ENCODE data around the gene MYBPC1. TPM values are rescaled to one million over a fixed set of nuclear protein-coding genes. Genes with fewer than 3 reads are reported as not detected.

MYBPC1 gene
- total RNA-seq, result not detected
- polyA plus RNA-seq, result under 1 TPM; 0.06 to 0.07 TPM
- long read RNA-seq, donor 1, result 0 reads
- long read RNA-seq, donor 2, result 0 reads
- long read RNA-seq, donor 3, result 0 reads
- long read RNA-seq, donor 4, result 0 reads
- long read RNA-seq, donor 5, result 0 reads

GRCh38 chr12:101594700-101595099 lies at the start of gene MYBPC1:
Gene MYBPC1, plus strand, starts transcription at chr12:101594971. Its CDS starts 100 bp downstream, at chr12:101595071.
- H3K27me3 ChIP-seq (ENCODE audit: control insufficient read depth in 3 of 3, insufficient read depth in 3 of 3, low read length in 2 of 3), result peaks cover 0 to 3% (median 0%) of the 10 kb centered on the region in 3 donors
- WGBS, 2 donors, result 36 to 39% methylated on average over 6 of the region's 6 CpGs
- H3K9ac ChIP-seq (ENCODE audit: insufficient read depth in 1 of 2, low read length in 2 of 2), result no peak within 1 kb of the TSS
- H3K36me3 ChIP-seq (ENCODE audit: control insufficient read depth in 4 of 4, insufficient read depth in 4 of 4, low read length in 4 of 4), result no peaks in the 10 kb centered on the region
- no peak for TF ChIP-seq CTCF (IDR thresholded peaks at IDR 0.05; ENCODE audit: control extremely low read depth, extremely low read depth)
- ATAC-seq (ENCODE audit: insufficient read depth, low FRiP score), result no peak
- no peak within 1 kb of the TSS for H3K4me3 ChIP-seq
- no peak for DNase-seq
- no peaks in the 10 kb centered on the region for H3K4me1 ChIP-seq (ENCODE audit: control insufficient read depth in 5 of 5, insufficient read depth in 5 of 5, low read length in 5 of 5)
- H3K9me3 ChIP-seq (ENCODE audit: control insufficient read depth in 4 of 4, insufficient read depth in 3 of 4, low read length in 3 of 4), result no peaks in the 10 kb centered on the region
- no peak within 1 kb of the TSS for H3K27ac ChIP-seq (ENCODE audit: low read depth in 1 of 2, low read length in 1 of 2)

GRCh38 chr12:101551362-101552114 lies 43.2 kb upstream of the MYBPC1 start:
- TF ChIP-seq CTCF (IDR thresholded peaks at IDR 0.05; ENCODE audit: control extremely low read depth, extremely low read depth), result no peak
- Histone ChIP-seq H3K4me1 (ENCODE audit: control insufficient read depth in 5 of 5, insufficient read depth in 5 of 5, low read length in 5 of 5) (peaks cover 0 to 16% (median 1%) of the 10 kb centered on the region in 5 donors), H3K9ac (ENCODE audit: insufficient read depth in 1 of 2, low read length in 2 of 2) (no peak overlapping the region), H3K4me3 (no peak overlapping the region), H3K27ac (ENCODE audit: low read depth in 1 of 2, low read length in 1 of 2) (no peak overlapping the region), H3K27me3 (ENCODE audit: control insufficient read depth in 3 of 3, insufficient read depth in 3 of 3, low read length in 2 of 3) (no peaks in the 10 kb centered on the region), H3K36me3 (ENCODE audit: control insufficient read depth in 4 of 4, insufficient read depth in 4 of 4, low read length in 4 of 4) (no peaks in the 10 kb centered on the region), H3K9me3 (ENCODE audit: control insufficient read depth in 4 of 4, insufficient read depth in 3 of 4, low read length in 3 of 4) (peaks cover 0 to 2% (median 0%) of the 10 kb centered on the region in 4 donors)
- WGBS, 2 donors, result 60 to 63% methylated on average over 6 of the region's 6 CpGs
- DNase-seq (no peak), ATAC-seq (ENCODE audit: insufficient read depth, low FRiP score) (no peak)

GRCh38 chr12:101552277-101552676 lies 42.5 kb upstream of the MYBPC1 start:
- Histone ChIP-seq H3K27me3 (ENCODE audit: control insufficient read depth in 3 of 3, insufficient read depth in 3 of 3, low read length in 2 of 3) (no peaks in the 10 kb centered on the region), H3K9ac (ENCODE audit: insufficient read depth in 1 of 2, low read length in 2 of 2) (no peak overlapping the region), H3K4me3 (no peak overlapping the region), H3K4me1 (ENCODE audit: control insufficient read depth in 5 of 5, insufficient read depth in 5 of 5, low read length in 5 of 5) (peaks cover 0 to 16% (median 1%) of the 10 kb centered on the region in 5 donors), H3K36me3 (ENCODE audit: control insufficient read depth in 4 of 4, insufficient read depth in 4 of 4, low read length in 4 of 4) (no peaks in the 10 kb centered on the region), H3K9me3 (ENCODE audit: control insufficient read depth in 4 of 4, insufficient read depth in 3 of 4, low read length in 3 of 4) (peaks cover 0 to 2% (median 0%) of the 10 kb centered on the region in 4 donors), H3K27ac (ENCODE audit: low read depth in 1 of 2, low read length in 1 of 2) (no peak overlapping the region)
- TF ChIP-seq CTCF (IDR thresholded peaks at IDR 0.05; ENCODE audit: control extremely low read depth, extremely low read depth), result no peak
- peak; percentile 91 to 96 (median 95) for DNase-seq
- ATAC-seq (ENCODE audit: insufficient read depth, low FRiP score), result no peak
- WGBS, 2 donors, result 47 to 60% methylated on average over 4 of the region's 4 CpGs

Data from lung (tissue), 16 donors.